Activated effector memory CD4-positive, alpha-beta T cell treated with anti-CD3 and anti-CD28 coated beads, Interleukin-2, amount 50 U/mL, for 16 hours (primary cell): ENCODE data around the gene OPCML.

ENCODE experiments used
- DNase-seq: peaks from one replicate; pipeline ENCODE4 v3.0.0-alpha.2; 2020

Gene OPCML

DNA sequence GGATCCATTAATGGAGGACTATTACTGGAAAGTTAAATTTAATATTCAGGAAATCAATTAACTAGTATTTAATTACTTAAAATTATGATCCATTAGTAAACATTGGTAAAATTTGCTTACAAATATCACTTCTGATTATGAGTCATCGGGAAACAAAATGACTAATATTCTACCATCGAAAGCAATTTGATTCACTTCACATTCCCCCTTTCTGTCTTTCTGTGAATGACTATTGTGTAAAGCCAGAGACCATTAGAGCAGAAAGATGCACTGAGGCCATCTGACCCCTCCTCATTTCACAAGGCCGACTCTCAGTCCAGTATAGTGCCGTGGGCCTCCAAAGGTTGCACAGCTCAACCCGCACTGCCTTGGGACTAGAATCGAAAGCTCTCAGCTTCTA, 619.0 kb downstream of the OPCML start:
- no peak for DNase-seq

GRCh38 chr11:132911186-132911585, 621.1 kb downstream of the OPCML start:
- no peak for DNase-seq

DNA sequence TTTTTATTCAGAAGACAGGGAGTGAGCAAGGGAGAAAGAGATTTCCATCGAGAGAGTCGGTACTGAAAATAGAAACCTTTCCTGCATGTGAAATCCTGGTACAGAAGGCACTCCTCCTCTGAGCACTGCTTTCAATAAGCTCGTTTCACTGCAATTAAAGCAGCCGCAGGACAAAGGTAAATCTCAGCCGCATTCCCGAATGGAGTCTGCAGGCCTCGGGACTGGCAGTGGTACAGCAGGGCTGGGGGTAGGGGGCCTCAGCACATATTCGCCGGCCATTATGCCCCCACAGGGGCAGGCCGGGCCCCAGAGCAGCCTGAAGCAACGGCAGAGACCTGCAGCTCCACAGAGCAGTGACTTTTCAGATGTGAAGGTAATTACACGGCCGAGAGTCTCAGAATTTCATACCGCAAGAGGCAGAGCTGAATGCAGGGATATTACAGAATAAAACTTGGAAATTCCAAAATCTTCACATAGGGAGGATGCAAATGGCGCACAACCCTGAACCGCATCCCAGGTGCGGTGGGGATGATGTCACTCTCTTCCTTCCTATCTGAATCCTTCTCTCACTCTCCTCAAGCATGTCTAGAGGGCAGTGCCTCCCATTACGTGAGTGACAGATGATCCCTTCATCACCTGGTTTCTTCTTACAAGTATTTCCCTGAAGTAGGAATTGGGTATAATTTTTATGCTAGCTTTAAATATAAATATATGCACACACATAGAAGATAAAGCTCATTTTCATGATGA, 622.1 kb downstream of the OPCML start:
- no peak for DNase-seq

DNA sequence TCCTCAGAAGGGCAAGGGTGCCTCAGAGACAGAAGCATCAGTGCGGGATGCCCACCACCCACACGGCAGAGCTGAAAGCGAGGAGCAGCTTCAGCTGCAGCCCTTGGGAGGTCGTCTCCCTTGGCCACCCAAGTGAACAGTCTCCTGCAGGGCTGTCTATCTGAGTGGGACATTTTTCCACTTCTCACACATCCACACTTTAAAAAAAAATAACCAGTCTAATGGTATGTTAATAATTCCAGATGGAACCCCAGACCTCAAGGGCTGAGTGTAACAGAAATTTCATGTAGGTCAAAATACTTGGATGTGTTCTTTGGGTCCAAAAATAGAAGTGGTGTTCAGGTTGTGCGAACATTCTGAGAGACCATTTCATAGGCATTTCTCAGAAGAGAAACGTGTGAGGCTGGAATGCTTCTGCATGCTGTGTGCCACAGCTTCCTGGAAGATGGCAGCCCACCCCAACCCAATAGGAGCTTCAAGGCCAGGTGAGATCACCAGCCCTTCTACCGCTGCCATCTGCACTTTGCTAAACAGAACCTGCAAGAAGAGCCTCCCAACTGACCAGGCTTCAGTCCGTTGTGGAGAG, 623.2 kb downstream of the OPCML start:
- DNase-seq, result no peak

DNA sequence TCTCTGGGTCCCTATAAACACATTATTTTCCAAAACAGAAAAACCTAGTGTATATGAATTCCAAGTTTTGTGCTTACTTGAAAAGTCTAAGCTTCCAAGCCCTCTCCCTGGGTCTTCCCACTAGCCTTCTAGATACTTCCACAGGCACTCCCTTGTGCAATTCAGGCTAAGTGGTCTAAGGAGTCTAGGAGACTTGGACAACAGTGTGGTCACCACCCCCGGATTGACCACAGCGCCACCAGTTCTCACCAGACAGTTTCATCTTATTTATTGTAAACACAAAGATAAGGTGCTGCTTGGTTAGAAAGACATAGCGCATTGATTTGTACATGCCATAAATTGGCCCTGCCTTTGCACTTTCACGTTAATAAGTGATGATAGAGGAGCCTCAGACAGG, 623.9 kb downstream of the OPCML start:
- no peak for DNase-seq

DNA sequence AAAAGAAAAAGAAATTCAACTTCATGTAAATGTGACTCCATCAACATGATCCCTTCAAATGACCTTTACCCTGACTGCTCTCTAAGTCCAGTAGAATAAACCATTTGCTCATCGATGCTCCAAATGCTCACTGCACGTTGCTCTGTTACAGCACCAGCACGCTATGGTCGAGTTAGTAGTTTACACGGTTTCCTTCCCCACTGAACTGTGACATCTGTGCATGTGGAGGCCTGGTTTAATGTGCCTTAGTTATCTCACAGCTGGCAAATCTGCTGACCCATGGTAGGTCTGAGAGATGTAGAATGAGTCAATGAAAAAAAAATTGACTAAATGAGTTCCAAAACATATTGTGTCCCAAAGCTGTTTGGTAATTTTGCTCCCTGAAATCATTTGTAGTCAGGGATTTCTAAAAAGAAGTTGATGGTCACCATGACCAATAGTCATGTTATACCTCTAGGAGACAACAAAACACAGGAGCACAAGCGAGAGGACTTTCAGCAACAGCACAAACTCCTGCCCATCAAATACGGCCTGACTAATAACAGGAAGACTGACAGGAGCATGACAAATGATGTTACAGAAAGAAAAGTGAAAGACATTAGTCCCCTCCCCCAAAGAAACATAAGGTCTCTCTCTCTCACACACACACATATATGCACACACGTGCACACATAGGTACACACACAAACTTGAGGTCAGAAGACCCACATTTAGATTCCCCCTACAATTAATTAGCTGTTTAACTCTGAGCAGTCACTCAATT, 624.5 kb downstream of the OPCML start:
- DNase-seq, result no peak

- no peak for DNase-seq
These were observed 627.7 kb downstream of the OPCML start for GRCh38 chr11:132904607-132905006.

GRCh38 chr11:132904091-132904490, 628.2 kb downstream of the OPCML start:
- no peak for DNase-seq

GRCh38 chr11:132901638-132902471, 630.4 kb downstream of the OPCML start:
- no peak for DNase-seq

DNA sequence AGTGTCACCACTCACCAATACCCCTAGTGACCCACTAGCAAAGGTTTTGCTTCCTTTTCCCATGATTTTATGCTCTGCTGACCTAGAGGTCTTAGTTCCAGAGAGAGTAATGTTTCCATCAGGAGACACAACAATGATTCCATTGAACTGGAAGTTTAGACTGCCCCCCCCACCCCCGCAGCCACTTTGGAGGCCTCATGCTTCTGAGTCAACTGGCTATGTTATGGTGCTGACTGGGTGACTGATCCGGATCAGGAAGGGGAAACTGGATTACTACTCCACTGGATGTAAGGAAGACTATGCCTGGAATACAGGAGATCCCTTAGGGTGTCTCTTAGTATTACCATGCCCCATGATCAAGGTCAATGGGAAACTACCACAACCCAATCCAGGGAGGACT, 633.6 kb downstream of the OPCML start:
- DNase-seq, result no peak

GRCh38 chr11:132898021-132898420, 634.3 kb downstream of the OPCML start:
- no peak for DNase-seq

- no peak for DNase-seq
These were observed 637.0 kb downstream of the OPCML start for GRCh38 chr11:132895340-132895739.

DNA sequence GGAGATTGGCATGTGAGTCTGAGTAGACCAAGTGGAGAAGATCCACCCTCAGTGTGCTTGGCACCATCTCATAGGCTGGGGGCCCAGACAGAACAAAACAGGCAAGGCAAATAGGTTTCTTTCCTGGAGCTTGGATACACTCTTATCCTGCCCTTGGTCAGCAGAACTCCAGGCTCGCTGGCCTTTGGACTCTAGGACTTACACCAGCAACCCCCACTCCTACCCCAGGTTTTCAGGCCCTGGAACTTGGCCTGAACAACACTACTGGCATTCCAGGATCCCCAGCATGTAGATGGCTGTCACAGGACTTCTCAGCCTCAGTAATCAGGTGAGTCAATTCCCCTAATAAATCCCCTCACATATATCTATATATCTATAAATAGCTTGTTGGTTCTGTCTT, 637.7 kb downstream of the OPCML start:
- no peak for DNase-seq

- no peak for DNase-seq
These were observed 639.4 kb downstream of the OPCML start for GRCh38 chr11:132892876-132893275.

GRCh38 chr11:132888226-132888625, 644.1 kb downstream of the OPCML start:
- no peak for DNase-seq

DNA sequence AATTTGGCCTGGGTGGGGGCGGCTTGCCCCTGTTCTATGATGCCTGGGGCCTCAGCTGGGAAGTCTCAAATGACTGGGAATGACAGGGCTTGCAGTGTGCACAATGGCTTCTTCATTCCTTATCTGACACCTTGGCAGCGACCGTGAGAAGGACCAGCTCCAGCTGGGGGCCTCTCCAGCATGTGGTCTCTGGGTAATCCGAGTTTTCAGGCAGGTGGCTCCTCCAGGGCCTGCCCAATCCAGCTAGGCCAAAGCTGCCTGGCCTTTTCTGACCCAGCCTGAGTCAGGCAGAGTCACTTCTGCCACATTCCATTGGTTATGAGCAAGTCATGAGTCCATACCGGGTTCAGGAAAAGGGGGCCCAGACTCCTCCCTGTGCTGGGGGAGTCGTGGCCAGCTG, 646.0 kb downstream of the OPCML start:
- no peak for DNase-seq

GRCh38 chr11:132883241-132883640, 649.1 kb downstream of the OPCML start:
- no peak for DNase-seq

GRCh38 chr11:132881622-132882021, 650.7 kb downstream of the OPCML start:
- no peak for DNase-seq

DNA sequence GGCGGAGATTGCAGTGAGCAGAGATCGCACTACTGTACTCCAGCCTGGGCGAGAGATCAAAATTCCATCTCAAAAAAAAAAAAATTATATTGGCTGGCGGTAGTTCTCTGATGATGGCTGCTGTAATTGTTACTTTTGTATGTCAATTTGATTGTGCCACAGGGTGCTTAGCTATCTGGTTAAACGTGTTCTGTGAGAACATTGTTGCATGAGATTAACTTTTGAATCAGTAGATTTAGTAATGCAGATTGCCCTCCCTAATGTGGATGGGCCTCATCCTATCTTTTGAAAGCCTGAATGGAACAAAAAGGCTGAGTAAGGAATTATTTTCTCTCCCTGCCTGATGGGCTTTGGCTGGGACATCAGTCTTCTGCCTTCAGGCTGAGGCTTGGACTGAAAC, 654.2 kb downstream of the OPCML start:
- no peak for DNase-seq

- DNase-seq, result no peak
These were observed 655.6 kb downstream of the OPCML start for GRCh38 chr11:132876705-132877104.

- DNase-seq, result no peak
These were observed 656.1 kb downstream of the OPCML start for GRCh38 chr11:132876239-132876638.

DNA sequence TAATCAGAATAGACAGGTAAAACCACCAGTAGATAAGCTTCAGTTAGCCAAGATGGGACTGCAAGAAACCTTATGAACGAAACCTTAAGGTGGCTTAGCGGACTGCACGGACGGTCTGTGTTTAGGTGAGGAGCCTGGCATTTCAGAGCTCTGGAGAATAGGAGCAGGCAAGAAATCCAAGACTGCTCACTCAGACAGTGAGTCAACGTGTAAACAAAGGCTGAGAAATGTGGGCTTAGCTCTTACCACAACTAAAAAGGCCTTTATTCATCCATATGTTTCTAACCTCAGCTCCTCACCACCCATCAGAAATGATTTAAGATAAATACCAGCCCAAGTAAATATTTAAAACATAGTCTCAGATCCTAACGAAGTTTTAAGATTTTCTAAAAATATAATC, 657.7 kb downstream of the OPCML start:
- no peak for DNase-seq

- no peak for DNase-seq
These were observed 658.5 kb downstream of the OPCML start for GRCh38 chr11:132873841-132874240.
